Neural progenitor cell (in vitro differentiated cells): ENCODE measurements around the gene ANKS3. TPM values are rescaled to one million over a fixed set of nuclear protein-coding genes. Genes with fewer than 3 reads are reported as not detected.

Experiments
- DNase-seq: peaks from one replicate; pipeline ENCODE4 v3.0.0-alpha.2; 2016; ENCODE audit warnings: low spot score
- H2AFZ ChIP-seq: fragments of 200-600 bp; sonication (generic); replicated peaks from 2 replicates; pipeline ENCODE4 v1.6.1; 2016; ENCODE audit warnings: antibody characterized with exemption
- H3F3A ChIP-seq: fragments of 200-600 bp; sonication (generic); 2 replicates; pipeline ENCODE4 v1.6.1; 2016; ENCODE audit warnings: antibody characterized with exemption, low read depth
- H3K27ac ChIP-seq: fragments of 200-600 bp; sonication (generic); 2 replicates; pipeline ENCODE4 v1.5.1; 2016; ENCODE audit warnings: mild to moderate bottlenecking
- H3K27me3 ChIP-seq: fragments of 200-600 bp; sonication (generic); 2 replicates; pipeline ENCODE4 v1.6.1; 2016; ENCODE audit warnings: mild to moderate bottlenecking, moderate library complexity
- H3K36me3 ChIP-seq: fragments of 200-600 bp; sonication (generic); 2 replicates; pipeline ENCODE4 v1.5.1; 2016
- H3K4me1 ChIP-seq: fragments of 200-600 bp; sonication (generic); 2 replicates; pipeline ENCODE4 v1.6.1; 2016; ENCODE audit warnings: mixed run types
- H3K4me2 ChIP-seq: fragments of 200-600 bp; sonication (generic); 2 replicates; pipeline ENCODE4 v1.6.1; 2016
- H3K4me3 ChIP-seq: fragments of 200-600 bp; sonication (generic); 2 replicates; pipeline ENCODE4 v1.5.1; 2016
- H3K79me2 ChIP-seq: fragments of 200-600 bp; sonication (generic); 2 replicates; pipeline ENCODE4 v1.6.1; 2016; ENCODE audit warnings: low read depth
- H3K9ac ChIP-seq: fragments of 200-600 bp; sonication (generic); 2 replicates; pipeline ENCODE4 v1.6.1; 2016
- H3K9me3 ChIP-seq: fragments of 200-600 bp; sonication (generic); 2 replicates; pipeline ENCODE4 v1.5.1; 2016; ENCODE audit warnings: low read depth
- H4K20me1 ChIP-seq: fragments of 200-600 bp; sonication (generic); 2 replicates; pipeline ENCODE4 v1.6.1; 2016; ENCODE audit warnings: low read depth
- H3K27ac Mint-ChIP-seq: 3 replicates; pipeline ENCODE4 v1.8.0; 2021; ENCODE audit warnings: mixed read lengths
- H3K27me3 Mint-ChIP-seq: 2 replicates; pipeline ENCODE4 v1.8.0; 2022; ENCODE audit warnings: low read depth, mild to moderate bottlenecking, inconsistent platforms, moderate library complexity, mixed read lengths; ENCODE audit not compliant: insufficient read depth
- H3K36me3 Mint-ChIP-seq: 3 replicates; pipeline ENCODE4 v1.8.0; 2021; ENCODE audit warnings: mixed read lengths
- H3K4me1 Mint-ChIP-seq: 3 replicates; pipeline ENCODE4 v1.8.0; 2021; ENCODE audit warnings: mixed read lengths
- H3K4me3 Mint-ChIP-seq: 3 replicates; pipeline ENCODE4 v1.8.0; 2021; ENCODE audit warnings: mild to moderate bottlenecking, moderate library complexity, mixed read lengths
- H3K9me3 Mint-ChIP-seq: 3 replicates; pipeline ENCODE4 v1.8.0; 2020; ENCODE audit warnings: mixed read lengths
- CTCF ChIP-seq: fragments of 200-600 bp; sonication (generic); IDR thresholded peaks from 2 replicates; pipeline ENCODE4 v1.5.1; 2017; ENCODE audit warnings: antibody characterized with exemption, mild to moderate bottlenecking
- EZH2 ChIP-seq: fragments of 200-600 bp; sonication (generic); IDR thresholded peaks from 2 replicates; pipeline ENCODE4 v1.6.1; 2017; ENCODE audit warnings: antibody characterized with exemption, mild to moderate bottlenecking, moderate library complexity
- EZH2phosphoT487 ChIP-seq: fragments of 200-600 bp; sonication (generic); IDR thresholded peaks from 2 replicates; pipeline ENCODE4 v1.6.1; 2017; ENCODE audit warnings: antibody characterized with exemption
- total RNA-seq: library from RNA; depleted of rRNA; stranded (reverse); fragments of >200 nt; gene quantifications from 2 replicates; pipeline ENCODE4 v1.2.3, GENCODE V29; 2015; ENCODE audit warnings: low replicate concordance

Gene ANKS3
- total RNA-seq, 1 donor from 2014 or later: 20.6 TPM

- peak overlapping the region; percentile 89 for H3K4me2 ChIP-seq
- no peaks in the 10 kb centered on the region for H4K20me1 ChIP-seq
- H3K27me3 Mint-ChIP-seq: peaks cover 3% of the 10 kb centered on the region
- H2AFZ ChIP-seq: peak overlapping the region; percentile 68
- no peaks in the 10 kb centered on the region for H3K4me1 ChIP-seq
- H3K4me3 Mint-ChIP-seq: peak overlapping the region; percentile 86
- H3K9me3 Mint-ChIP-seq: no peaks in the 10 kb centered on the region
- H3K9me3 ChIP-seq: no peaks in the 10 kb centered on the region
- no peak overlapping the region for H3K9ac ChIP-seq
- DNase-seq: no peak
- peaks cover 21% of the 10 kb centered on the region for H3F3A ChIP-seq
- no peak overlapping the region for H3K27ac ChIP-seq
- peak overlapping the region; percentile 90 for H3K27ac Mint-ChIP-seq
- H3K27me3 ChIP-seq: no peaks in the 10 kb centered on the region
- no peaks in the 10 kb centered on the region for H3K36me3 Mint-ChIP-seq
- peaks cover 17% of the 10 kb centered on the region for H3K79me2 ChIP-seq
- no peaks in the 10 kb centered on the region for H3K36me3 ChIP-seq
- TF ChIP-seq CTCF (no peak), EZH2phosphoT487 (no peak), EZH2 (no peak)
- H3K4me3 ChIP-seq: peak overlapping the region; percentile 93
- H3K4me1 Mint-ChIP-seq: peaks cover 22% of the 10 kb centered on the region
Observed at GRCh38 chr16:4767872-4768548, 33.9 kb upstream of the ANKS3 start.

- Histone ChIP-seq H3F3A (peaks cover 21% of the 10 kb centered on the region), H3K4me2 (peak within 1 kb of the TSS; percentile 89), H4K20me1 (no peaks in the 10 kb centered on the region), H3K9ac (peak within 1 kb of the TSS; percentile 96), H3K4me1 (no peaks in the 10 kb centered on the region), H2AFZ (peak within 1 kb of the TSS; percentile 85), H3K36me3 (no peaks in the 10 kb centered on the region), H3K4me3 (peak within 1 kb of the TSS; percentile 93), H3K9me3 (no peaks in the 10 kb centered on the region), H3K27ac (peak within 1 kb of the TSS; percentile 5), H3K27me3 (no peaks in the 10 kb centered on the region), H3K79me2 (peaks cover 17% of the 10 kb centered on the region)
- DNase-seq: peak; percentile 99
- Mint-ChIP-seq H3K4me1 (peaks cover 22% of the 10 kb centered on the region), H3K4me3 (peak within 1 kb of the TSS; percentile 87), H3K9me3 (no peaks in the 10 kb centered on the region), H3K27ac (no peak within 1 kb of the TSS), H3K27me3 (peaks cover 3% of the 10 kb centered on the region), H3K36me3 (no peaks in the 10 kb centered on the region)
- no peak for TF ChIP-seq EZH2
- TF ChIP-seq CTCF: no peak
- no peak for TF ChIP-seq EZH2phosphoT487
Observed at GRCh38 chr16:4766875-4767628, 33.0 kb upstream of the ANKS3 start, which contains the start of gene ZNF500. ZNF500 (minus strand) TSS chr16:4767162; CDS start chr16:4765978, 1,184 bp downstream.

- no peak overlapping the region for H2AFZ ChIP-seq
- H3K79me2 ChIP-seq: peaks cover 17% of the 10 kb centered on the region
- peak overlapping the region; percentile 93 for H3K4me3 ChIP-seq
- Mint-ChIP-seq H3K36me3 (no peaks in the 10 kb centered on the region), H3K27ac (no peak overlapping the region), H3K9me3 (no peaks in the 10 kb centered on the region), H3K4me3 (peak overlapping the region; percentile 87), H3K4me1 (peaks cover 22% of the 10 kb centered on the region), H3K27me3 (peaks cover 3% of the 10 kb centered on the region)
- H3K4me2 ChIP-seq: peak overlapping the region; percentile 89
- DNase-seq: no peak
- peak overlapping the region; percentile 96 for H3K9ac ChIP-seq
- H3K36me3 ChIP-seq: no peaks in the 10 kb centered on the region
- TF ChIP-seq EZH2: no peak
- no peak for TF ChIP-seq EZH2phosphoT487
- no peak for TF ChIP-seq CTCF
- H3K27ac ChIP-seq: no peak overlapping the region
- no peaks in the 10 kb centered on the region for H3K9me3 ChIP-seq
- H4K20me1 ChIP-seq: no peaks in the 10 kb centered on the region
- H3K4me1 ChIP-seq: no peaks in the 10 kb centered on the region
- peaks cover 21% of the 10 kb centered on the region for H3F3A ChIP-seq
- H3K27me3 ChIP-seq: no peaks in the 10 kb centered on the region
Observed at GRCh38 chr16:4765511-4766474, 31.7 kb upstream of the ANKS3 start.
